ENCODE results near the gene TMEM44.

The TMEM44 gene

GRCh38 chr3:194556086-194557056 lies 76.8 kb downstream of the TMEM44 start:
- TF ChIP-seq CTCF (IDR thresholded peaks at IDR 0.05; ENCODE audit: borderline replicate concordance, insufficient read depth, low read depth, low read length): no peak
- no peak overlapping the region for H3K4me3 ChIP-seq (ENCODE audit: low read depth, low read length)

- no peak for TF ChIP-seq CTCF (IDR thresholded peaks at IDR 0.05; ENCODE audit: borderline replicate concordance, insufficient read depth, low read depth, low read length)
- no peak overlapping the region for H3K4me3 ChIP-seq (ENCODE audit: low read depth, low read length)
Observed at GRCh38 chr3:194555175-194556062, 77.8 kb downstream of the TMEM44 start.

GRCh38 chr3:194554473-194555123 lies 78.6 kb downstream of the TMEM44 start:
- no peak overlapping the region for H3K4me3 ChIP-seq (ENCODE audit: low read depth, low read length)
- no peak for TF ChIP-seq CTCF (IDR thresholded peaks at IDR 0.05; ENCODE audit: borderline replicate concordance, insufficient read depth, low read depth, low read length)

- no peak overlapping the region for H3K4me3 ChIP-seq (ENCODE audit: low read depth, low read length)
- no peak for TF ChIP-seq CTCF (IDR thresholded peaks at IDR 0.05; ENCODE audit: borderline replicate concordance, insufficient read depth, low read depth, low read length)
Observed at GRCh38 chr3:194552327-194552949, 80.8 kb downstream of the TMEM44 start.

GRCh38 chr3:194549853-194550252 lies 83.4 kb downstream of the TMEM44 start:
- no peak for TF ChIP-seq CTCF (IDR thresholded peaks at IDR 0.05; ENCODE audit: borderline replicate concordance, insufficient read depth, low read depth, low read length)
- no peak overlapping the region for H3K4me3 ChIP-seq (ENCODE audit: low read depth, low read length)
